HepG2 (cell line): ENCODE measurements around the gene DPP7. TPM values are rescaled to one million over a fixed set of nuclear protein-coding genes. Genes with fewer than 3 reads are reported as not detected.

ENCODE experiments used
- DPF2 ChIP-seq: sonication (generic); formaldehyde crosslinking; IDR thresholded peaks from 2 replicates; pipeline ENCODE4 v1.4.0; 2020; ENCODE audit warnings: mild to moderate bottlenecking, low read depth, missing genetic modification reagents, borderline replicate concordance
- EED ChIP-seq: sonication (generic); formaldehyde crosslinking; IDR thresholded peaks from 2 replicates; pipeline ENCODE4 v1.5.0; 2020; ENCODE audit warnings: mild to moderate bottlenecking, missing genetic modification reagents
- HOXD1 ChIP-seq: sonication (generic); formaldehyde crosslinking; IDR thresholded peaks from 2 replicates; pipeline ENCODE4 v1.5.0; 2020; ENCODE audit warnings: missing genetic modification reagents
- NPAS2 ChIP-seq: sonication (generic); formaldehyde crosslinking; IDR thresholded peaks from 2 replicates; pipeline ENCODE4 v1.8.0; 2022; ENCODE audit warnings: mild to moderate bottlenecking, missing genetic modification reagents, borderline replicate concordance
- PHB2 ChIP-seq: fragments of 450-650 bp; IDR thresholded peaks from 2 replicates; pipeline ENCODE4 v1.6.1; 2018; ENCODE audit not compliant: partially characterized antibody
- ZFP91 ChIP-seq: sonication (generic); formaldehyde crosslinking; IDR thresholded peaks from 2 replicates; pipeline ENCODE4 v1.9.0; 2022; ENCODE audit warnings: missing genetic modification reagents, mild to moderate bottlenecking, borderline replicate concordance
- ZNF674 ChIP-seq: sonication (generic); formaldehyde crosslinking; IDR thresholded peaks from 2 replicates; pipeline ENCODE4 v1.5.0; 2020; ENCODE audit warnings: low read depth, mild to moderate bottlenecking, missing genetic modification reagents
- polyA plus RNA-seq, 8 experiments: library from polyadenylated mRNA; depleted of rRNA in 3 of 8; stranded (reverse) in 7 of 8; unstranded in 1 of 8; fragments of >200 nt; fragmentation: Illumina TruSeq in 4 of 8; extraction: Trizol in 4 of 8; gene quantifications; 2 replicates each; pipeline versions ENCODE4 v1.2.1 to v1.2.3, GENCODE V29; 2011 to 2016; ENCODE audit warnings: low read depth in 4 of 8, missing spikeins in 1 of 8, mixed read lengths in 1 of 8; ENCODE audit not compliant: insufficient read depth in 1 of 8
- total RNA-seq, 5 experiments: library from RNA; depleted of rRNA; stranded (reverse); fragments of >200 nt; fragmentation: Illumina TruSeq; extraction: Trizol; gene quantifications; 2 replicates each; pipeline ENCODE4 v1.2.3, GENCODE V29; 2016; ENCODE audit warnings: low read depth in 1 of 5
- TF ChIP-seq, protein P1 (sequence below): sonication (generic); formaldehyde crosslinking; IDR thresholded peaks from 2 replicates; pipeline ENCODE4 v1.4.0; 2020; ENCODE audit warnings: missing genetic modification reagents
- TF ChIP-seq, protein P2 (sequence below): IDR thresholded peaks from 2 replicates; pipeline ENCODE4 v1.6.1; 2016; ENCODE audit warnings: missing compliant biosample characterization, missing genetic modification reagents, borderline replicate concordance

The DPP7 gene
- total and polyA plus RNA-seq, 2 of the 13 experiments (the other 11 are each of a cell fraction or from before 2014, with no cell fraction given): 1.2 to 4.5 TPM

- TF ChIP-seq, protein P1, sequence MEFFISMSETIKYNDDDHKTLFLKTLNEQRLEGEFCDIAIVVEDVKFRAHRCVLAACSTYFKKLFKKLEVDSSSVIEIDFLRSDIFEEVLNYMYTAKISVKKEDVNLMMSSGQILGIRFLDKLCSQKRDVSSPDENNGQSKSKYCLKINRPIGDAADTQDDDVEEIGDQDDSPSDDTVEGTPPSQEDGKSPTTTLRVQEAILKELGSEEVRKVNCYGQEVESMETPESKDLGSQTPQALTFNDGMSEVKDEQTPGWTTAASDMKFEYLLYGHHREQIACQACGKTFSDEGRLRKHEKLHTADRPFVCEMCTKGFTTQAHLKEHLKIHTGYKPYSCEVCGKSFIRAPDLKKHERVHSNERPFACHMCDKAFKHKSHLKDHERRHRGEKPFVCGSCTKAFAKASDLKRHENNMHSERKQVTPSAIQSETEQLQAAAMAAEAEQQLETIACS (CRISPR knock-in tag): no peak
- TF ChIP-seq EED (CRISPR knock-in tag) (no peak), ZNF674 (CRISPR knock-in tag) (no peak), DPF2 (CRISPR knock-in tag) (no peak), PHB2 (no peak), ZFP91 (CRISPR knock-in tag) (no peak), HOXD1 (CRISPR knock-in tag) (no peak), NPAS2 (no peak)
- TF ChIP-seq, protein P2, sequence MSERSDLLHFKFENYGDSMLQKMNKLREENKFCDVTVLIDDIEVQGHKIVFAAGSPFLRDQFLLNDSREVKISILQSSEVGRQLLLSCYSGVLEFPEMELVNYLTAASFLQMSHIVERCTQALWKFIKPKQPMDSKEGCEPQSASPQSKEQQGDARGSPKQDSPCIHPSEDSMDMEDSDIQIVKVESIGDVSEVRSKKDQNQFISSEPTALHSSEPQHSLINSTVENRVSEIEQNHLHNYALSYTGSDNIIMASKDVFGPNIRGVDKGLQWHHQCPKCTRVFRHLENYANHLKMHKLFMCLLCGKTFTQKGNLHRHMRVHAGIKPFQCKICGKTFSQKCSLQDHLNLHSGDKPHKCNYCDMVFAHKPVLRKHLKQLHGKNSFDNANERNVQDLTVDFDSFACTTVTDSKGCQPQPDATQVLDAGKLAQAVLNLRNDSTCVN (CRISPR knock-in tag): no peak
Measured at GRCh38 chr9:137065336-137065967, 49.1 kb downstream of the DPP7 start (continued).
